ENCODE results near the gene C14orf119.

The C14orf119 gene

GRCh38 chr14:23126548-23127278 is 31.4 kb downstream of the C14orf119 start:
- DNase-seq (ENCODE audit: low spot score), result no peak

GRCh38 chr14:23127861-23128260 is 32.6 kb downstream of the C14orf119 start:
- DNase-seq (ENCODE audit: low spot score), result no peak

- no peak for DNase-seq (ENCODE audit: low spot score)
Observed at GRCh38 chr14:23128969-23129758, 33.9 kb downstream of the C14orf119 start.

GRCh38 chr14:23129759-23130316 is 34.5 kb downstream of the C14orf119 start:
- no peak for DNase-seq (ENCODE audit: low spot score)

- no peak for DNase-seq (ENCODE audit: low spot score)
Observed at GRCh38 chr14:23130871-23131270, 35.6 kb downstream of the C14orf119 start.

- no peak for DNase-seq (ENCODE audit: low spot score)
Observed at GRCh38 chr14:23131482-23131881, 36.2 kb downstream of the C14orf119 start.

GRCh38 chr14:23132970-23133369 is 37.7 kb downstream of the C14orf119 start:
- DNase-seq (ENCODE audit: low spot score), result no peak

- DNase-seq (ENCODE audit: low spot score), result no peak
Observed at GRCh38 chr14:23136566-23137133, 41.3 kb downstream of the C14orf119 start.

- DNase-seq (ENCODE audit: low spot score), result no peak
Observed at GRCh38 chr14:23137192-23137812, 42.0 kb downstream of the C14orf119 start.

GRCh38 chr14:23137813-23138535 is 42.7 kb downstream of the C14orf119 start:
- DNase-seq (ENCODE audit: low spot score), result no peak

- DNase-seq (ENCODE audit: low spot score), result no peak
Observed at GRCh38 chr14:23139874-23140273, 44.6 kb downstream of the C14orf119 start.

- no peak for DNase-seq (ENCODE audit: low spot score)
Observed at GRCh38 chr14:23140371-23140770, 45.1 kb downstream of the C14orf119 start.

- no peak for DNase-seq (ENCODE audit: low spot score)
Observed at GRCh38 chr14:23141706-23142444, 46.6 kb downstream of the C14orf119 start.

GRCh38 chr14:23142826-23143225 is 47.5 kb downstream of the C14orf119 start:
- no peak for DNase-seq (ENCODE audit: low spot score)

GRCh38 chr14:23143911-23144310 is 48.6 kb downstream of the C14orf119 start:
- DNase-seq (ENCODE audit: low spot score), result no peak

GRCh38 chr14:23145794-23146350 is 50.6 kb downstream of the C14orf119 start:
- DNase-seq (ENCODE audit: low spot score), result no peak

GRCh38 chr14:23146351-23146910 is 51.1 kb downstream of the C14orf119 start:
- DNase-seq (ENCODE audit: low spot score), result no peak

GRCh38 chr14:23146980-23147379 is 51.7 kb downstream of the C14orf119 start:
- no peak for DNase-seq (ENCODE audit: low spot score)

GRCh38 chr14:23147676-23148075 is 52.4 kb downstream of the C14orf119 start:
- no peak for DNase-seq (ENCODE audit: low spot score)

- no peak for DNase-seq (ENCODE audit: low spot score)
Observed at GRCh38 chr14:23148591-23149249, 53.4 kb downstream of the C14orf119 start.

Measured in HuH-7.5 (cell line).